HL-60/S4 treated with retinoic acid at 250 ng/mL for 4 days and 3 days (cell line): ENCODE data around the gene SKIL.
"Not testable (repeated sequence)": the region's sequence is repeated elsewhere in the genome, so short reads cannot be mapped to it uniquely, and the experiment has no call there.

Experiments used
- in situ Hi-C: fragments of 300-500 bp; cut with MboI; formaldehyde crosslinking; loops from 2 replicates; pipeline ENCODE4 v1.7.0; 2022; ENCODE audit warnings: low sequenced_read_pairs

The SKIL gene

GRCh38 chr3:170357176-170358041 is at the start of gene SKIL:
Gene SKIL, plus strand, starts transcription at chr3:170357715. Its CDS starts 2,617 bp downstream, at chr3:170360332.
- in situ Hi-C loops, result no loop called here

- in situ Hi-C loops, result no loop called here
Observed at GRCh38 chr3:170309046-170309445, 48.5 kb upstream of the SKIL start.

- in situ Hi-C loops, result no loop called here
Observed at GRCh38 chr3:170317954-170318353, 39.6 kb upstream of the SKIL start.

GRCh38 chr3:170320461-170321121 is 36.9 kb upstream of the SKIL start:
- in situ Hi-C loops, result no loop called here

- in situ Hi-C loops, result no loop called here
Observed at GRCh38 chr3:170321321-170322034, 36.0 kb upstream of the SKIL start.

GRCh38 chr3:170322566-170323269 is 34.8 kb upstream of the SKIL start:
- in situ Hi-C loops, result no loop called here

GRCh38 chr3:170323331-170323730 is 34.2 kb upstream of the SKIL start:
- in situ Hi-C loops, result no loop called here

GRCh38 chr3:170324962-170325361 is 32.6 kb upstream of the SKIL start:
- in situ Hi-C loops, result no loop called here

GRCh38 chr3:170327040-170327808 is 30.3 kb upstream of the SKIL start:
- in situ Hi-C loops, result no loop called here

GRCh38 chr3:170327868-170328548 is 29.5 kb upstream of the SKIL start:
- in situ Hi-C loops, result not testable (repeated sequence)

GRCh38 chr3:170330366-170330765 is 27.1 kb upstream of the SKIL start:
- in situ Hi-C loops, result no loop called here

- in situ Hi-C loops, result no loop called here
Observed at GRCh38 chr3:170331143-170331542, 26.4 kb upstream of the SKIL start.

GRCh38 chr3:170337420-170337819 is 20.1 kb upstream of the SKIL start:
- in situ Hi-C loops, result no loop called here

- in situ Hi-C loops, result no loop called here
Observed at GRCh38 chr3:170338690-170339340, 18.7 kb upstream of the SKIL start.

- in situ Hi-C loops, result not testable (repeated sequence)
Observed at GRCh38 chr3:170342273-170342672, 15.2 kb upstream of the SKIL start.

- in situ Hi-C loops, result not testable (repeated sequence)
Observed at GRCh38 chr3:170343859-170344258, 13.7 kb upstream of the SKIL start.

GRCh38 chr3:170344971-170345370 is 12.5 kb upstream of the SKIL start:
- in situ Hi-C loops, result no loop called here

- in situ Hi-C loops, result no loop called here
Observed at GRCh38 chr3:170346481-170347392, 10.8 kb upstream of the SKIL start.
